ENCODE measurements around the gene DMD. TPM values are rescaled to one million over a fixed set of nuclear protein-coding genes. Genes with fewer than 3 reads are reported as not detected.
"Not testable (repeated sequence)": the region's sequence is repeated elsewhere in the genome, so short reads cannot be mapped to it uniquely, and the experiment has no call there.

Gene DMD
- total and polyA plus RNA-seq, 5 donors = 49.5 to 173 (median 125) TPM

- Histone ChIP-seq H3K4me1 (ENCODE audit: control insufficient read depth, insufficient read depth, low read length) (no peaks in the 10 kb centered on the region), H3K4me3 (ENCODE audit: low read length) (no peak overlapping the region), H3K9me3 (ENCODE audit: control insufficient read depth, low read length) (no peaks in the 10 kb centered on the region), H3K27ac (ENCODE audit: low read length) (no peak overlapping the region), H3K27me3 (ENCODE audit: control insufficient read depth, insufficient read depth) (no peaks in the 10 kb centered on the region)
- ATAC-seq (no peak), DNase-seq (no peak)
- intact Hi-C loops (cut with DNase I) = no loop called here
- 85% methylated on average over 3 of the region's 3 CpGs for WGBS
These were observed 1606.6 kb downstream of the DMD start for GRCh38 chrX:31604629-31605221.

DNA sequence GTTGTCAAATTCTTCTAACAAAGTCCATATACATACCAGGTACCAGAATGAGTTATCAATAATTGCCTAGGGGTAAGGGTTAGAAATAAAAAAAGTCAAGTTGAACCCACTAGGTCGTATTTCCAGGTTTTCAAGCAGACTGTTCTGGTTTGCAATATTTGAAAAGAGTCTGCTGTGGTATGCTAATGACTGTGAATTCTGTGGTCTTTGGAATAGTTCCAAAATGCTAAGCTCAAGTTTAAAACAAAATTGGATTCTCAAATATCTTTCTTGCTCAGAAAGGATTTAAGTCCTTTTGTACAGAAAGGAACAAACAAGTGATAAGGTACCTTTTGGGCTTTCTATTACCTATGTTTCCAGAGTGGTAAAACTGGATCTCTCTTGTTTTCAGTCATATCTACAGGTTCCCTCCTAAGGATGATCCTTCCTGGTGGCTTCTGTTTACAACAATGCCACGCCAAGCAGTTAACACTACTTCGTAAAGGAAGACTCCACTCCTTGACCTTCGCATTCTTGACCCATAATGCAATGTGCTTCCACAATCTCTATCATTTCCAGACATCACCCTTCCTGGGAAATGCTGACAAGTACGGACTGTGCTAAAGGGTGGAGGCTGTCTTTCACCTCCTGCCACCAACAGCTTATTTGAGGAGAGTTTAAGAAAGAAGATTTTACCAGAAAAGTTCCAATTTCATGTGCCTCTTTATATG, 1607.8 kb downstream of the DMD start:
- Histone ChIP-seq H3K27ac (ENCODE audit: low read length) (no peak overlapping the region), H3K9me3 (ENCODE audit: control insufficient read depth, low read length) (no peaks in the 10 kb centered on the region), H3K27me3 (ENCODE audit: control insufficient read depth, insufficient read depth) (no peaks in the 10 kb centered on the region), H3K4me3 (ENCODE audit: low read length) (no peak overlapping the region), H3K4me1 (ENCODE audit: control insufficient read depth, insufficient read depth, low read length) (no peaks in the 10 kb centered on the region)
- peak in 1 of 2 donors; percentile 81 for ATAC-seq
- 51% methylated on average over 5 of the region's 5 CpGs for WGBS
- intact Hi-C loops (cut with DNase I) = no loop called here
- no peak for DNase-seq

- Histone ChIP-seq H3K27me3 (ENCODE audit: control insufficient read depth, insufficient read depth) (no peaks in the 10 kb centered on the region), H3K9me3 (ENCODE audit: control insufficient read depth, low read length) (no peaks in the 10 kb centered on the region), H3K4me3 (ENCODE audit: low read length) (no peak overlapping the region), H3K4me1 (ENCODE audit: control insufficient read depth, insufficient read depth, low read length) (no peaks in the 10 kb centered on the region), H3K27ac (ENCODE audit: low read length) (no peak overlapping the region)
- intact Hi-C loops (cut with DNase I) = no loop called here
- WGBS = 92% methylated on average over 3 of the region's 3 CpGs
- ATAC-seq (no peak), DNase-seq (no peak)
These were observed 1610.5 kb downstream of the DMD start for GRCh38 chrX:31600823-31601222.

GRCh38 chrX:31593353-31593752, 1618.0 kb downstream of the DMD start:
- ATAC-seq (no peak), DNase-seq (no peak)
- H3K9me3 ChIP-seq (ENCODE audit: control insufficient read depth, low read length) = no peaks in the 10 kb centered on the region
- no peak overlapping the region for H3K27ac ChIP-seq (ENCODE audit: low read length)
- no peak overlapping the region for H3K4me3 ChIP-seq (ENCODE audit: low read length)
- no peaks in the 10 kb centered on the region for H3K4me1 ChIP-seq (ENCODE audit: control insufficient read depth, insufficient read depth, low read length)
- WGBS = 86% methylated on average over 2 of the region's 2 CpGs
- H3K27me3 ChIP-seq (ENCODE audit: control insufficient read depth, insufficient read depth) = no peaks in the 10 kb centered on the region
- intact Hi-C loops (cut with DNase I) = no loop called here

GRCh38 chrX:31591355-31591754, 1620.0 kb downstream of the DMD start:
- intact Hi-C loops (cut with DNase I) = no loop called here
- ATAC-seq (no peak), DNase-seq (no peak)
- Histone ChIP-seq H3K9me3 (ENCODE audit: control insufficient read depth, low read length) (no peaks in the 10 kb centered on the region), H3K27ac (ENCODE audit: low read length) (no peak overlapping the region), H3K4me3 (ENCODE audit: low read length) (no peak overlapping the region), H3K27me3 (ENCODE audit: control insufficient read depth, insufficient read depth) (no peaks in the 10 kb centered on the region), H3K4me1 (ENCODE audit: control insufficient read depth, insufficient read depth, low read length) (no peaks in the 10 kb centered on the region)
- 85% methylated on average over 2 of the region's 2 CpGs for WGBS

DNA sequence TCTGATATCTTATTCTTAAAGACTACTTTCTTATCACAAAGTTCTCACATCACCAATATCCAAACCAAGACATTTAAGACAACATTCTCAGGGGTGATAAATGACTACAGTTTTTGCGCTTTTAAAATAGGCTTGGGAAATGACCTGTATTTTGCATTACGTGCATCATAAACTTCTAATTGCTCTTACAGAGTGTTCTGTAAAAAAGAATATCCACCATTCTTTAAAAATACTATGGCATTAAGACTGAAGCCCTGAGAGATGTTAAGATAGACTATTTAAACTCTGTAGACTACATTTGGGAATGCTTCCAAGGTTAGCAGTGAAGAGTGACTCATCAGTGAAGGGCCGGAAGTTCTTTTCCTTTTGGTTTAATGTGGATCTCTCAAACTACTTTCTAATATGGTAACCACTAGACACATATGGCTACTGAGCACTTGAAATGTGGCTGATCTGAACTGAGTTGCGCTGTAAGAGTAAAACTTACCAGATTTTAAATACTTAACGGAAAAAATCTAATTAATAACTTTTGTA, 1620.7 kb downstream of the DMD start:
- ATAC-seq (peak in 1 of 2 donors; percentile 55), DNase-seq (no peak)
- Histone ChIP-seq H3K4me3 (ENCODE audit: low read length) (no peak overlapping the region), H3K9me3 (ENCODE audit: control insufficient read depth, low read length) (no peaks in the 10 kb centered on the region), H3K27me3 (ENCODE audit: control insufficient read depth, insufficient read depth) (no peaks in the 10 kb centered on the region), H3K4me1 (ENCODE audit: control insufficient read depth, insufficient read depth, low read length) (no peaks in the 10 kb centered on the region), H3K27ac (ENCODE audit: low read length) (no peak overlapping the region)
- intact Hi-C loops (cut with DNase I) = no loop called here
- WGBS = 69% methylated on average over 5 of the region's 5 CpGs

DNA sequence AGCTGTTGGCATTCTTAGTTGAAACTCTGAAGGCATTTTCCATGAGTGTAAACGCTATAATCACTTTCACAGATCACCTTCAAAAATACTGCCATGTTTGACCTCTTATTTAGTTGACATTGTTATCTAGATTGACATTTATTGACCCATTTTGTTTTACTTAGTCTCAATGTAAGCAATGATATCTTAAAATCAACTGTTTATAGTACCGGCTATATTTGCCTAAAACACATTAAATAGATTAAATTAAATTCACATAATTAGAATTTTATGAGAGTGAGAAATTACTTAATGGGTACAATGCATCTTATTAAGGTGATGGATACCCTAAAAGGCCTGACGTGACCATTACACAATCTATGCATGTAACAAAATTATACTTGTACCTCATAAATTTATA, 1621.8 kb downstream of the DMD start:
- no peaks in the 10 kb centered on the region for H3K4me1 ChIP-seq (ENCODE audit: control insufficient read depth, insufficient read depth, low read length)
- ATAC-seq (no peak), DNase-seq (no peak)
- H3K27ac ChIP-seq (ENCODE audit: low read length) = no peak overlapping the region
- intact Hi-C loops (cut with DNase I) = no loop called here
- no peak overlapping the region for H3K4me3 ChIP-seq (ENCODE audit: low read length)
- no peaks in the 10 kb centered on the region for H3K9me3 ChIP-seq (ENCODE audit: control insufficient read depth, low read length)
- WGBS = 90% methylated on average over 3 of the region's 3 CpGs
- H3K27me3 ChIP-seq (ENCODE audit: control insufficient read depth, insufficient read depth) = no peaks in the 10 kb centered on the region

- Histone ChIP-seq H3K27me3 (ENCODE audit: control insufficient read depth, insufficient read depth) (no peaks in the 10 kb centered on the region), H3K4me1 (ENCODE audit: control insufficient read depth, insufficient read depth, low read length) (no peaks in the 10 kb centered on the region), H3K4me3 (ENCODE audit: low read length) (no peak overlapping the region), H3K27ac (ENCODE audit: low read length) (no peak overlapping the region), H3K9me3 (ENCODE audit: control insufficient read depth, low read length) (no peaks in the 10 kb centered on the region)
- ATAC-seq (no peak), DNase-seq (no peak)
- WGBS = 97% methylated on average over 2 of the region's 2 CpGs
- intact Hi-C loops (cut with DNase I) = no loop called here
These were observed 1623.0 kb downstream of the DMD start for GRCh38 chrX:31588355-31588754.

GRCh38 chrX:31583892-31584291, 1627.5 kb downstream of the DMD start:
- H3K9me3 ChIP-seq (ENCODE audit: control insufficient read depth, low read length); intact Hi-C loops (cut with DNase I); DNase-seq; H3K4me1 ChIP-seq (ENCODE audit: control insufficient read depth, insufficient read depth, low read length); H3K27me3 ChIP-seq (ENCODE audit: control insufficient read depth, insufficient read depth); H3K4me3 ChIP-seq (ENCODE audit: low read length); ATAC-seq; H3K27ac ChIP-seq (ENCODE audit: low read length): not testable (repeated sequence)
- 89% methylated on average over 3 of the region's 3 CpGs for WGBS

DNA sequence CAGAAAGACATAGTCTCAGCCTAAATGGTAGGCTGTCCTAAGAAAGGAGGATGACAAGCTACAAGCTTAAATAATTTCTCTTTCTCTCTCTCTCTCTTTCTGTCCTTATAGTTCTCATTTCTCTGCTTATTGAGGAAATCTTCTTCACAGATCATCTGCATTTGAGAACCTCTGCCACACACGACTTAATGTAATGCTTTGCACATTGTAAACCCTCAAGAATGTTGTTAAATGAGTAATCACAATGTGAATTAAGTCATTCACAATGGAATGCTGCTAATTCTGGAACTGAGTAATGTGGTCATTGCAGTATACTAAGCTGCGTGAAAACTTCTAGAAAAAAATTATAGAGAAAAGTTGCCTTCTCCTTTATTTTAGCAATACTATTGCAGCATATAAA, 1630.6 kb downstream of the DMD start:
- intact Hi-C loops (cut with DNase I) = no loop called here
- no peaks in the 10 kb centered on the region for H3K27me3 ChIP-seq (ENCODE audit: control insufficient read depth, insufficient read depth)
- WGBS = 39% methylated on average over 2 of the region's 2 CpGs
- no peaks in the 10 kb centered on the region for H3K9me3 ChIP-seq (ENCODE audit: control insufficient read depth, low read length)
- DNase-seq (no peak), ATAC-seq (no peak)
- no peaks in the 10 kb centered on the region for H3K4me1 ChIP-seq (ENCODE audit: control insufficient read depth, insufficient read depth, low read length)
- H3K4me3 ChIP-seq (ENCODE audit: low read length) = no peak overlapping the region
- H3K27ac ChIP-seq (ENCODE audit: low read length) = no peak overlapping the region

DNA sequence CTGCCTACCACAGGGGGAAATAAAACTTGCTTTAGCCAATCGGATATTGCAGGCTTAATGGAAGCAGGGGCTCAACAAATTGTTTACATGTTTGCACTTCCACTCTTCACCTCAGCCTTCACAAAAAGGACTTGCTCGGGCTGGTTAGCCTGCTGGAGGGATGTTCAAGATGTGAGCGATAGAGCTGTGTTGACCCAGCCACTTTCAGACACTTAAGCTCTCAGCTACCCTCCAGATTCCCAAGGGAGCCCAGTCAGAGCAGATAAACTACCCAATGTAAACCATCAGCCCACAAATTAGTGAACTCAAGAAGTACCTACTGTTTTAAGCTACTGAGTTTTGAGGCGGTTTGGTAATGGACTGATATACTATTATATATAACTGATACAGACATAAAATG, 1631.1 kb downstream of the DMD start:
- DNase-seq (no peak), ATAC-seq (no peak)
- Histone ChIP-seq H3K9me3 (ENCODE audit: control insufficient read depth, low read length) (no peaks in the 10 kb centered on the region), H3K4me1 (ENCODE audit: control insufficient read depth, insufficient read depth, low read length) (no peaks in the 10 kb centered on the region), H3K4me3 (ENCODE audit: low read length) (no peak overlapping the region), H3K27ac (ENCODE audit: low read length) (no peak overlapping the region), H3K27me3 (ENCODE audit: control insufficient read depth, insufficient read depth) (no peaks in the 10 kb centered on the region)
- intact Hi-C loops (cut with DNase I) = no loop called here
- 89% methylated on average over 4 of the region's 4 CpGs for WGBS

Measured in right cardiac atrium (tissue), 5 donors.